Neural cell (in vitro differentiated cells): ENCODE results near the gene CD300H. TPM values are rescaled to one million over a fixed set of nuclear protein-coding genes. Genes with fewer than 3 reads are reported as not detected.

ENCODE experiments used
- H2AFZ ChIP-seq: fragments of 200-600, 300-800 bp; sonication (generic), shearing (Covaris generic); 2 replicates; pipeline ENCODE4 v1.6.0; 2014; ENCODE audit warnings: low read depth, mild to moderate bottlenecking, antibody characterized with exemption, low read length, moderate library complexity
- H3F3A ChIP-seq: fragments of 200-600 bp; shearing (Covaris generic); 2 replicates; pipeline ENCODE4 v1.6.1; 2016; ENCODE audit warnings: mild to moderate bottlenecking, moderate library complexity, mixed read lengths, antibody characterized with exemption, low read length; ENCODE audit not compliant: insufficient read depth, poor library complexity, severe bottlenecking
- H3K27ac ChIP-seq: fragments of 200-600, 300-800 bp; sonication (generic), shearing (Covaris generic); 2 replicates; pipeline ENCODE4 v1.5.1; 2014; ENCODE audit warnings: mild to moderate bottlenecking, low read length, moderate library complexity
- H3K27me3 ChIP-seq: fragments of 300-800, 200-600 bp; sonication (generic), shearing (Covaris generic); 2 replicates; pipeline ENCODE4 v1.6.0; 2014; ENCODE audit warnings: mild to moderate bottlenecking, low read depth, low read length, moderate library complexity; ENCODE audit not compliant: insufficient read depth
- H3K36me3 ChIP-seq: fragments of 300-800, 200-600 bp; sonication (generic), shearing (Covaris generic); 2 replicates; pipeline ENCODE4 v1.5.1; 2014; ENCODE audit warnings: mild to moderate bottlenecking, antibody characterized with exemption, low read length, moderate library complexity; ENCODE audit not compliant: insufficient read depth
- H3K4me2 ChIP-seq: fragments of 300-800, 200-600 bp; sonication (generic), shearing (Covaris generic); 2 replicates; pipeline ENCODE4 v1.6.0; 2014; ENCODE audit warnings: mild to moderate bottlenecking, low read length
- H3K4me3 ChIP-seq: fragments of 300-800, 200-600 bp; sonication (generic), shearing (Covaris generic); 2 replicates; pipeline ENCODE4 v1.5.1; 2014; ENCODE audit warnings: mild to moderate bottlenecking, low read length, moderate library complexity
- H3K79me2 ChIP-seq: fragments of 200-600 bp; shearing (Covaris generic); replicated peaks from 2 replicates; pipeline ENCODE4 v1.6.0; 2014; ENCODE audit warnings: mild to moderate bottlenecking, low read length, moderate library complexity; ENCODE audit not compliant: insufficient read depth
- H3K9ac ChIP-seq: fragments of 300-800, 200-600 bp; sonication (generic), shearing (Covaris generic); 2 replicates; pipeline ENCODE4 v1.6.1; 2016; ENCODE audit warnings: mild to moderate bottlenecking, low read length, mixed read lengths
- H3K9me2 ChIP-seq: fragments of 200-600 bp; shearing (Covaris generic); 2 replicates; pipeline ENCODE4 v1.6.1; 2016; ENCODE audit warnings: mild to moderate bottlenecking, low read length, mixed read lengths; ENCODE audit not compliant: insufficient read depth
- H3K9me3 ChIP-seq: fragments of 200-600, 300-800 bp; sonication (generic), shearing (Covaris generic); 2 replicates; pipeline ENCODE4 v1.6.1; 2016; ENCODE audit warnings: mild to moderate bottlenecking, mixed run types, low read length, moderate library complexity, mixed read lengths
- H4K20me1 ChIP-seq: fragments of 200-600 bp; shearing (Covaris generic); 2 replicates; pipeline ENCODE4 v1.6.1; 2016; ENCODE audit warnings: mild to moderate bottlenecking, mixed run types; ENCODE audit not compliant: insufficient read depth
- CTCF ChIP-seq: fragments of 450-650 bp; IDR thresholded peaks from 2 replicates; pipeline ENCODE4 v1.5.1; 2014; ENCODE audit warnings: antibody characterized with exemption, mild to moderate bottlenecking, moderate library complexity; ENCODE audit not compliant: poor library complexity, severe bottlenecking
- EP300 ChIP-seq: fragments of 450-650 bp; conservative IDR thresholded peaks from 2 replicates; pipeline ENCODE4 v1.6.1; 2014; ENCODE audit warnings: antibody characterized with exemption, mild to moderate bottlenecking, moderate library complexity; ENCODE audit not compliant: poor library complexity, severe bottlenecking
- EZH2 ChIP-seq: fragments of 200-600, 300-800 bp; shearing (Covaris generic), sonication (generic); IDR thresholded peaks from 2 replicates; pipeline ENCODE4 v1.6.1; 2014; ENCODE audit warnings: antibody characterized with exemption, low read length, borderline replicate concordance, mild to moderate bottlenecking; ENCODE audit not compliant: insufficient read depth, poor library complexity, severe bottlenecking
- MXI1 ChIP-seq: fragments of 450-650 bp; conservative IDR thresholded peaks from 2 replicates; pipeline ENCODE4 v1.6.1; 2014; ENCODE audit warnings: antibody characterized with exemption, mild to moderate bottlenecking; ENCODE audit not compliant: poor library complexity, severe bottlenecking
- POLR2AphosphoS5 ChIP-seq: IDR thresholded peaks from 2 replicates; pipeline ENCODE4 v1.6.1; 2012
- RAD21 ChIP-seq: fragments of 450-650 bp; conservative IDR thresholded peaks from 2 replicates; pipeline ENCODE4 v1.6.1; 2014; ENCODE audit warnings: antibody characterized with exemption, mild to moderate bottlenecking, moderate library complexity
- REST ChIP-seq: IDR thresholded peaks from 2 replicates; pipeline ENCODE4 v1.6.1; 2012; ENCODE audit warnings: borderline replicate concordance
- SMC3 ChIP-seq: fragments of 450-650 bp; conservative IDR thresholded peaks from 2 replicates; pipeline ENCODE4 v1.6.1; 2014; ENCODE audit warnings: antibody characterized with exemption, mild to moderate bottlenecking, moderate library complexity; ENCODE audit not compliant: poor library complexity
- TAF1 ChIP-seq: IDR thresholded peaks from 2 replicates; pipeline ENCODE4 v1.6.1; 2012; ENCODE audit warnings: low read depth
- polyA plus RNA-seq: library from polyadenylated mRNA; depleted of rRNA; stranded (reverse); fragments of >200 nt; gene quantifications from 2 replicates; pipeline ENCODE4 v1.2.3, GENCODE V29; 2014

Gene CD300H
- polyA plus RNA-seq, 1 donor from 2014 or later: not detected

GRCh38 chr17:74605361-74605760 is 38.1 kb upstream of the CD300H start:
- peaks cover 10% of the 10 kb centered on the region for H3K27me3 ChIP-seq
- no peaks in the 10 kb centered on the region for H3K9me2 ChIP-seq
- no peak overlapping the region for H3K4me2 ChIP-seq
- H3K9me3 ChIP-seq: no peaks in the 10 kb centered on the region
- no peaks in the 10 kb centered on the region for H3K36me3 ChIP-seq
- TF ChIP-seq POLR2AphosphoS5 (no peak), TAF1 (no peak), REST (no peak), EP300 (no peak), MXI1 (no peak), CTCF (no peak), EZH2 (no peak), SMC3 (no peak), RAD21 (no peak)
- no peaks in the 10 kb centered on the region for H3F3A ChIP-seq
- no peak overlapping the region for H3K9ac ChIP-seq
- H2AFZ ChIP-seq: no peak overlapping the region
- H3K27ac ChIP-seq: no peak overlapping the region
- H3K4me3 ChIP-seq: no peak overlapping the region
- no peaks in the 10 kb centered on the region for H4K20me1 ChIP-seq
- no peaks in the 10 kb centered on the region for H3K79me2 ChIP-seq

- Histone ChIP-seq H3K36me3 (no peaks in the 10 kb centered on the region), H3K27me3 (peaks cover 4% of the 10 kb centered on the region), H2AFZ (no peak overlapping the region), H3F3A (no peaks in the 10 kb centered on the region), H3K79me2 (no peaks in the 10 kb centered on the region), H3K4me3 (no peak overlapping the region), H4K20me1 (no peaks in the 10 kb centered on the region), H3K27ac (no peak overlapping the region), H3K4me2 (no peak overlapping the region), H3K9me3 (no peaks in the 10 kb centered on the region), H3K9ac (no peak overlapping the region), H3K9me2 (no peaks in the 10 kb centered on the region)
- no peak for TF ChIP-seq EZH2
- no peak for TF ChIP-seq RAD21
- TF ChIP-seq EP300: no peak
- no peak for TF ChIP-seq TAF1
- no peak for TF ChIP-seq SMC3
- TF ChIP-seq POLR2AphosphoS5: no peak
- TF ChIP-seq MXI1: no peak
- no peak for TF ChIP-seq REST
These were observed 37.5 kb upstream of the CD300H start for GRCh38 chr17:74604761-74605160.
